CD4-positive, CD25-positive, alpha-beta regulatory T cell (primary cell): ENCODE measurements around the gene ZBTB32. TPM values are rescaled to one million over a fixed set of nuclear protein-coding genes. Genes with fewer than 3 reads are reported as not detected.

ENCODE experiments used
- ATAC-seq, 2 donors: fragments of 150-1000 bp; cut with Tn5 transposase; one replicate each; pipeline ENCODE4 v1.10.0; 2021; ENCODE audit warnings: low read depth in 2 of 2, moderate number of reproducible peaks in 2 of 2, moderate library complexity in 1 of 2
- DNase-seq, 3 donors: peaks; one replicate each; pipeline versions ENCODE4 v3.0.0 to v3.0.0-alpha.2; 2012 to 2022; ENCODE audit warnings: mixed read lengths in 1 of 3
- H3K27ac ChIP-seq: one replicate; pipeline ENCODE4 v1.7.0; 2013; ENCODE audit warnings: mild to moderate bottlenecking, low read length; ENCODE audit not compliant: insufficient read depth, poor library complexity, severe bottlenecking
- H3K27me3 ChIP-seq: one replicate; pipeline ENCODE4 v1.7.0; 2013; ENCODE audit warnings: low read length; ENCODE audit not compliant: control insufficient read depth, insufficient read depth
- H3K36me3 ChIP-seq: one replicate; pipeline ENCODE4 v1.7.0; 2013; ENCODE audit warnings: mild to moderate bottlenecking, low read length, moderate library complexity; ENCODE audit not compliant: control insufficient read depth, insufficient read depth
- H3K4me1 ChIP-seq: 2 replicates; pipeline ENCODE4 v1.7.0; 2013; ENCODE audit warnings: mild to moderate bottlenecking, low read length; ENCODE audit not compliant: insufficient read depth, control insufficient read depth, poor library complexity, severe bottlenecking
- H3K4me3 ChIP-seq: one replicate; pipeline ENCODE4 v1.7.0; 2013; ENCODE audit warnings: low read depth, mild to moderate bottlenecking, low read length, moderate library complexity
- H3K9me3 ChIP-seq, 2 experiments: 1 replicate in 1 of 2; 2 replicates in 1 of 2; pipeline ENCODE4 v1.7.0; 2013; ENCODE audit warnings: low read length in 2 of 2, mild to moderate bottlenecking in 1 of 2, moderate library complexity in 1 of 2; ENCODE audit not compliant: control insufficient read depth in 2 of 2
- H3K27ac Mint-ChIP-seq, 3 donors: one replicate each; pipeline ENCODE4 v1.8.0; 2020 to 2022; ENCODE audit warnings: mild to moderate bottlenecking in 3 of 3, mixed read lengths in 3 of 3, moderate library complexity in 2 of 3
- H3K27me3 Mint-ChIP-seq: one replicate; pipeline ENCODE4 v1.8.0; 2022; ENCODE audit warnings: mild to moderate bottlenecking, mixed read lengths
- H3K36me3 Mint-ChIP-seq: one replicate; pipeline ENCODE4 v1.8.0; 2020; ENCODE audit warnings: mixed read lengths
- H3K4me1 Mint-ChIP-seq, 4 donors: one replicate each; pipeline ENCODE4 v1.8.0; 2020 to 2022; ENCODE audit warnings: mixed read lengths in 4 of 4, mild to moderate bottlenecking in 1 of 4
- H3K4me3 Mint-ChIP-seq, 4 donors: one replicate each; pipeline ENCODE4 v1.8.0; 2020 to 2022; ENCODE audit warnings: mild to moderate bottlenecking in 4 of 4, mixed read lengths in 4 of 4, moderate library complexity in 3 of 4
- H3K9me3 Mint-ChIP-seq, 7 donors: one replicate each; pipeline ENCODE4 v1.8.0; 2020 to 2022; ENCODE audit warnings: mixed read lengths in 7 of 7, mild to moderate bottlenecking in 3 of 7, moderate library complexity in 2 of 7
- polyA plus RNA-seq, 4 donors: library from polyadenylated mRNA; unstranded; fragments of 300-500 nt; fragmentation: Illumina TruSeq; gene quantifications; one replicate each; pipeline ENCODE4 v1.2.3, GENCODE V29; 2021
- total RNA-seq: library from RNA; stranded (reverse); gene quantifications from one replicate; pipeline ENCODE4 v1.2.3, GENCODE V29; 2022

Gene ZBTB32
- total and polyA plus RNA-seq, 5 donors from 2014 or later, result 3.1 to 42.0 (median 5.2) TPM

GRCh38 chr19:35751839-35752745 is 47.7 kb downstream of the ZBTB32 start:
- no peak for DNase-seq

GRCh38 chr19:35752746-35753350 is 48.5 kb downstream of the ZBTB32 start:
- Mint-ChIP-seq H3K27me3 (peaks cover 2% of the 10 kb centered on the region), H3K36me3 (peaks cover 3% of the 10 kb centered on the region), H3K4me1 (peaks cover 4 to 46% (median 10%) of the 10 kb centered on the region in 4 donors), H3K27ac (no peak overlapping the region), H3K9me3 (no peaks in the 10 kb centered on the region), H3K4me3 (peak overlapping the region in 1 of 4 donors; percentile 65)
- H3K9me3 ChIP-seq, result no peaks in the 10 kb centered on the region
- ATAC-seq (no peak), DNase-seq (no peak)
- H3K27me3 ChIP-seq, result no peaks in the 10 kb centered on the region
- H3K4me3 ChIP-seq, result no peak overlapping the region
- H3K4me1 ChIP-seq, result peaks cover 39% of the 10 kb centered on the region
- H3K36me3 ChIP-seq, result peaks cover 14% of the 10 kb centered on the region
- no peak overlapping the region for H3K27ac ChIP-seq

More at GRCh38 chr19:35751839-35752745, 47.7 kb downstream of the ZBTB32 start:
- ATAC-seq, result no peak
- Histone ChIP-seq H3K9me3 (no peaks in the 10 kb centered on the region), H3K4me3 (no peak overlapping the region), H3K27me3 (no peaks in the 10 kb centered on the region), H3K27ac (no peak overlapping the region), H3K36me3 (peaks cover 14% of the 10 kb centered on the region), H3K4me1 (peaks cover 36% of the 10 kb centered on the region)
- H3K27me3 Mint-ChIP-seq, result no peaks in the 10 kb centered on the region
- peaks cover 3% of the 10 kb centered on the region for H3K36me3 Mint-ChIP-seq
- H3K9me3 Mint-ChIP-seq, result no peaks in the 10 kb centered on the region
- peak overlapping the region in 1 of 4 donors; percentile 44 for H3K4me3 Mint-ChIP-seq
- peaks cover 5 to 44% (median 8%) of the 10 kb centered on the region in 4 donors for H3K4me1 Mint-ChIP-seq
- H3K27ac Mint-ChIP-seq, result no peak overlapping the region

- H3K4me1 Mint-ChIP-seq, result peaks cover 0 to 42% (median 6%) of the 10 kb centered on the region in 4 donors
- Histone ChIP-seq H3K27me3 (no peaks in the 10 kb centered on the region), H3K4me1 (peaks cover 40% of the 10 kb centered on the region), H3K4me3 (no peak overlapping the region), H3K9me3 (no peaks in the 10 kb centered on the region), H3K36me3 (peaks cover 14% of the 10 kb centered on the region), H3K27ac (no peak overlapping the region)
- H3K4me3 Mint-ChIP-seq, result peak overlapping the region in 1 of 4 donors; percentile 65
- no peak for DNase-seq
- H3K9me3 Mint-ChIP-seq, result no peaks in the 10 kb centered on the region
- H3K27me3 Mint-ChIP-seq, result peaks cover 6% of the 10 kb centered on the region
- ATAC-seq, result no peak
- H3K27ac Mint-ChIP-seq, result no peak overlapping the region
- H3K36me3 Mint-ChIP-seq, result no peaks in the 10 kb centered on the region
Observed at GRCh38 chr19:35753634-35754369, 49.4 kb downstream of the ZBTB32 start.

GRCh38 chr19:35754370-35755130 is 50.2 kb downstream of the ZBTB32 start:
- Histone ChIP-seq H3K27me3 (no peaks in the 10 kb centered on the region), H3K36me3 (peaks cover 14% of the 10 kb centered on the region), H3K4me3 (no peak overlapping the region), H3K27ac (no peak overlapping the region), H3K4me1 (peaks cover 41% of the 10 kb centered on the region), H3K9me3 (no peaks in the 10 kb centered on the region)
- Mint-ChIP-seq H3K36me3 (no peaks in the 10 kb centered on the region), H3K27me3 (peaks cover 6% of the 10 kb centered on the region), H3K4me3 (peak overlapping the region in 1 of 4 donors; percentile 43), H3K27ac (no peak overlapping the region), H3K9me3 (no peaks in the 10 kb centered on the region), H3K4me1 (peaks cover 0 to 43% (median 6%) of the 10 kb centered on the region in 4 donors)
- no peak for DNase-seq
- no peak for ATAC-seq

GRCh38 chr19:35755131-35755549 is 50.8 kb downstream of the ZBTB32 start:
- H3K4me1 ChIP-seq, result peaks cover 44% of the 10 kb centered on the region
- DNase-seq, result no peak
- no peak for ATAC-seq
- H3K4me3 Mint-ChIP-seq, result peak overlapping the region in 2 of 4 donors; percentile 52 to 70
- H3K4me3 ChIP-seq, result no peak overlapping the region
- H3K9me3 ChIP-seq, result no peaks in the 10 kb centered on the region
- no peaks in the 10 kb centered on the region for H3K27me3 ChIP-seq
- H3K36me3 ChIP-seq, result peaks cover 14% of the 10 kb centered on the region
- H3K27ac ChIP-seq, result no peak overlapping the region
- H3K36me3 Mint-ChIP-seq, result no peaks in the 10 kb centered on the region
- peaks cover 6% of the 10 kb centered on the region for H3K27me3 Mint-ChIP-seq
- H3K9me3 Mint-ChIP-seq, result no peaks in the 10 kb centered on the region
- H3K4me1 Mint-ChIP-seq, result peaks cover 0 to 42% (median 6%) of the 10 kb centered on the region in 4 donors
- H3K27ac Mint-ChIP-seq, result no peak overlapping the region

GRCh38 chr19:35755550-35756376 is 51.4 kb downstream of the ZBTB32 start:
- no peaks in the 10 kb centered on the region for H3K27me3 ChIP-seq
- H3K36me3 Mint-ChIP-seq, result no peaks in the 10 kb centered on the region
- H3K36me3 ChIP-seq, result peaks cover 17% of the 10 kb centered on the region
- peak overlapping the region in 2 of 3 donors; percentile 47 to 59 for H3K27ac Mint-ChIP-seq
- peak overlapping the region in 3 of 4 donors; percentile 43 to 70 (median 52) for H3K4me3 Mint-ChIP-seq
- H3K4me1 Mint-ChIP-seq, result peaks cover 0 to 46% (median 6%) of the 10 kb centered on the region in 4 donors
- DNase-seq, result peak; percentile 56 to 64 (median 63)
- no peaks in the 10 kb centered on the region for H3K9me3 ChIP-seq
- no peaks in the 10 kb centered on the region for H3K9me3 Mint-ChIP-seq
- H3K4me1 ChIP-seq, result peaks cover 44% of the 10 kb centered on the region
- H3K27ac ChIP-seq, result no peak overlapping the region
- H3K27me3 Mint-ChIP-seq, result peaks cover 6% of the 10 kb centered on the region
- no peak overlapping the region for H3K4me3 ChIP-seq
- no peak for ATAC-seq
